GM12878 (cell line): ENCODE data around the gene HBP1. TPM values are rescaled to one million over a fixed set of nuclear protein-coding genes. Genes with fewer than 3 reads are reported as not detected.

ENCODE experiments used
- CHD2 ChIP-seq: IDR thresholded peaks from 2 replicates; pipeline ENCODE4 v1.6.1; 2011; ENCODE audit warnings: low read depth, low read length, improper control_type of control experiment, borderline replicate concordance
- CHD4 ChIP-seq: fragments of 200-600 bp; sonication (generic); IDR thresholded peaks from 2 replicates; pipeline ENCODE4 v1.6.1; 2016; ENCODE audit warnings: mild to moderate bottlenecking
- CREM ChIP-seq: IDR thresholded peaks from 2 replicates; pipeline ENCODE4 v1.6.1; 2014; ENCODE audit warnings: antibody characterized with exemption, low read depth
- E2F8 ChIP-seq: fragments of 450-650 bp; IDR thresholded peaks from 2 replicates; pipeline ENCODE4 v1.6.1; 2018; ENCODE audit warnings: mild to moderate bottlenecking, low read depth, moderate library complexity; ENCODE audit not compliant: partially characterized antibody
- EED ChIP-seq: sonication (generic); IDR thresholded peaks from 2 replicates; pipeline ENCODE4 v1.6.1; 2016; ENCODE audit warnings: antibody characterized with exemption, low read depth
- EGR1 ChIP-seq, 2 experiments: IDR thresholded peaks; 1 replicate in 1 of 2; 2 replicates in 1 of 2; pipeline ENCODE4 v1.6.1; 2011 to 2012; ENCODE audit warnings: low read depth in 2 of 2, low read length in 2 of 2, borderline replicate concordance in 1 of 2, mild to moderate bottlenecking in 1 of 2, moderate library complexity in 1 of 2
- ETV6 ChIP-seq, 2 experiments: fragments of 450-650 bp in 1 of 2; IDR thresholded peaks in 1 of 2; conservative IDR thresholded peaks in 1 of 2; 2 replicates each; pipeline ENCODE4 v1.6.1; 2014; ENCODE audit warnings: antibody characterized with exemption in 1 of 2, borderline replicate concordance in 1 of 2, low read depth in 1 of 2, mild to moderate bottlenecking in 1 of 2, moderate library complexity in 1 of 2
- GATAD2B ChIP-seq: fragments of 450-650 bp; conservative IDR thresholded peaks from 2 replicates; pipeline ENCODE4 v1.6.1; 2017; ENCODE audit warnings: low read depth, mild to moderate bottlenecking, moderate library complexity
- HCFC1 ChIP-seq: fragments of 150-350 bp; IDR thresholded peaks from 2 replicates; pipeline ENCODE4 v1.6.1; 2014; ENCODE audit warnings: low read length
- HDAC6 ChIP-seq: fragments of 200-600 bp; sonication (generic); IDR thresholded peaks from one replicate; pipeline ENCODE4 v1.8.0; 2017; ENCODE audit warnings: antibody characterized with exemption; ENCODE audit not compliant: unreplicated experiment
- JUND ChIP-seq: IDR thresholded peaks from 2 replicates; pipeline ENCODE4 v1.6.1; 2012; ENCODE audit warnings: low read depth, mild to moderate bottlenecking, low read length, improper control_type of control experiment, moderate library complexity
- MEF2B ChIP-seq: fragments of 450-650 bp; IDR thresholded peaks from 2 replicates; pipeline ENCODE4 v1.6.1; 2018; ENCODE audit warnings: mild to moderate bottlenecking, moderate library complexity; ENCODE audit not compliant: partially characterized antibody, poor library complexity, severe bottlenecking
- MTA3 ChIP-seq: IDR thresholded peaks from 2 replicates; pipeline ENCODE4 v1.6.1; 2012; ENCODE audit warnings: low read length, inconsistent platforms, borderline replicate concordance
- NRF1 ChIP-seq: conservative IDR thresholded peaks from 2 replicates; pipeline ENCODE4 v1.6.1; 2011; ENCODE audit warnings: mild to moderate bottlenecking, low read depth, low read length, improper control_type of control experiment
- PAX8 ChIP-seq: fragments of 450-650 bp; IDR thresholded peaks from 2 replicates; pipeline ENCODE4 v1.6.1; 2017; ENCODE audit warnings: mild to moderate bottlenecking, moderate library complexity
- RAD51 ChIP-seq: fragments of 450-650 bp; IDR thresholded peaks from 2 replicates; pipeline ENCODE4 v1.6.1; 2016; ENCODE audit warnings: moderate library complexity, mild to moderate bottlenecking, inconsistent platforms
- SIX5 ChIP-seq: IDR thresholded peaks from 2 replicates; pipeline ENCODE4 v1.6.1; 2011; ENCODE audit warnings: mild to moderate bottlenecking, low read depth, low read length, moderate library complexity; ENCODE audit not compliant: severe bottlenecking
- SMARCA5 ChIP-seq: fragments of 450-650 bp; IDR thresholded peaks from 2 replicates; pipeline ENCODE4 v1.6.1; 2017; ENCODE audit warnings: mild to moderate bottlenecking
- SP1 ChIP-seq: IDR thresholded peaks from one replicate; pipeline ENCODE4 v1.6.1; 2011; ENCODE audit warnings: low read depth, low read length
- SREBF2 ChIP-seq: IDR thresholded peaks from 2 replicates; pipeline ENCODE4 v1.6.1; 2012; ENCODE audit warnings: mild to moderate bottlenecking, low read length
- TCF3 ChIP-seq: IDR thresholded peaks from 2 replicates; pipeline ENCODE4 v1.6.1; 2012; ENCODE audit warnings: low read depth, mild to moderate bottlenecking, low read length, borderline replicate concordance; ENCODE audit not compliant: insufficient read depth
- WRNIP1 ChIP-seq: IDR thresholded peaks from 2 replicates; pipeline ENCODE4 v1.6.1; 2011; ENCODE audit warnings: low read depth, low read length, improper control_type of control experiment, borderline replicate concordance
- ZNF217 ChIP-seq: fragments of 450-650 bp; IDR thresholded peaks from 2 replicates; pipeline ENCODE4 v1.6.1; 2017; ENCODE audit warnings: antibody characterized with exemption, mild to moderate bottlenecking
- ZSCAN29 ChIP-seq: fragments of 450-650 bp; IDR thresholded peaks from 2 replicates; pipeline ENCODE4 v1.6.1; 2017; ENCODE audit warnings: mild to moderate bottlenecking, moderate library complexity
- polyA plus RNA-seq, 11 experiments: library from polyadenylated mRNA; depleted of rRNA in 4 of 11; unstranded in 6 of 11; stranded (reverse) in 5 of 11; fragments of >200 nt; fragmentation: Nextera tagmentation in 4 of 11; fragmentation: Illumina TruSeq in 1 of 11; extraction: Ambion mirVana in 4 of 11; extraction: Trizol in 1 of 11; gene quantifications; 1 replicate in 1 of 11; 2 replicates in 10 of 11; pipeline versions ENCODE4 v1.2.1 to v1.2.3, GENCODE V29; 2011 to 2016; ENCODE audit warnings: inconsistent platforms in 2 of 11, missing spikeins in 2 of 11, low read depth in 1 of 11
- total RNA-seq, 4 experiments: library from RNA; depleted of rRNA in 3 of 4; stranded (reverse); fragments of >200 nt in 3 of 4; fragmentation: Illumina TruSeq in 1 of 4; extraction: Trizol in 1 of 4; gene quantifications; 2 replicates each; pipeline versions ENCODE4 v1.2.1 to v1.2.3, GENCODE V29; 2013 to 2021
- TF ChIP-seq, protein P1 (sequence below): fragments of 450-650 bp; IDR thresholded peaks from 2 replicates; pipeline ENCODE4 v1.6.1; 2017; ENCODE audit warnings: antibody characterized with exemption, mild to moderate bottlenecking, moderate library complexity
- TF ChIP-seq, protein P2 (sequence below): IDR thresholded peaks from 2 replicates; pipeline ENCODE4 v1.6.1; 2012; ENCODE audit warnings: low read depth, low read length, improper control_type of control experiment
- TF ChIP-seq, protein P3 (sequence below): IDR thresholded peaks from 2 replicates; pipeline ENCODE4 v1.6.1; 2011; ENCODE audit warnings: borderline replicate concordance, low read depth, mild to moderate bottlenecking, moderate library complexity, low read length; ENCODE audit not compliant: insufficient read depth, poor library complexity, severe bottlenecking

The HBP1 gene
- total and polyA plus RNA-seq, 10 of the 15 experiments (the other 5 are each of a cell fraction or from before 2014, with no cell fraction given): 5.8 to 30.9 (median 9.4) TPM

DNA sequence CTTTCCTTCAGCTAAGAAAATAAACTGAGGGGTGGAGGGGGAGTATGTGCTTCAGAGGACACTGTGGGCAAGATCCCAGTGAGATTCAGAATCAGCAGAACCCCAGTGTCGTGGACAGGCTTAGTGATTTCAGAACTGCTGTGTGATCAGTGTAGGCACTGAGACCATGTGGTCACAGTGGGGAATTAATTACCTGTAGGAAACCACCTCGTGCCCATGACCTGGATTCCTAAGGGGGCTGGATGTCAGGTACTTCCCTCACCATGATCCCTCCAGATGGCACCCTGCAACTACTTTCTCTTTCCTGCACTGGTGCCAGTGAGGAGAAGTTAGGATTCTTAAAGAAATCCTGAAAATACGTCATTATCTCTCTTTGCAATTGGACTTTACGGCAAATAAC, 64.4 kb downstream of the HBP1 start (continued):
- TF ChIP-seq HCFC1: no peak
- no peak for TF ChIP-seq EGR1 (IDR thresholded peaks at IDR 0.05; ENCODE audit: borderline replicate concordance in 1 of 2, low read depth in 2 of 2, low read length in 2 of 2)
- no peak for TF ChIP-seq SREBF2
- TF ChIP-seq CHD4: no peak
- TF ChIP-seq GATAD2B: no peak
- no peak for TF ChIP-seq CHD2
- TF ChIP-seq, protein P1, sequence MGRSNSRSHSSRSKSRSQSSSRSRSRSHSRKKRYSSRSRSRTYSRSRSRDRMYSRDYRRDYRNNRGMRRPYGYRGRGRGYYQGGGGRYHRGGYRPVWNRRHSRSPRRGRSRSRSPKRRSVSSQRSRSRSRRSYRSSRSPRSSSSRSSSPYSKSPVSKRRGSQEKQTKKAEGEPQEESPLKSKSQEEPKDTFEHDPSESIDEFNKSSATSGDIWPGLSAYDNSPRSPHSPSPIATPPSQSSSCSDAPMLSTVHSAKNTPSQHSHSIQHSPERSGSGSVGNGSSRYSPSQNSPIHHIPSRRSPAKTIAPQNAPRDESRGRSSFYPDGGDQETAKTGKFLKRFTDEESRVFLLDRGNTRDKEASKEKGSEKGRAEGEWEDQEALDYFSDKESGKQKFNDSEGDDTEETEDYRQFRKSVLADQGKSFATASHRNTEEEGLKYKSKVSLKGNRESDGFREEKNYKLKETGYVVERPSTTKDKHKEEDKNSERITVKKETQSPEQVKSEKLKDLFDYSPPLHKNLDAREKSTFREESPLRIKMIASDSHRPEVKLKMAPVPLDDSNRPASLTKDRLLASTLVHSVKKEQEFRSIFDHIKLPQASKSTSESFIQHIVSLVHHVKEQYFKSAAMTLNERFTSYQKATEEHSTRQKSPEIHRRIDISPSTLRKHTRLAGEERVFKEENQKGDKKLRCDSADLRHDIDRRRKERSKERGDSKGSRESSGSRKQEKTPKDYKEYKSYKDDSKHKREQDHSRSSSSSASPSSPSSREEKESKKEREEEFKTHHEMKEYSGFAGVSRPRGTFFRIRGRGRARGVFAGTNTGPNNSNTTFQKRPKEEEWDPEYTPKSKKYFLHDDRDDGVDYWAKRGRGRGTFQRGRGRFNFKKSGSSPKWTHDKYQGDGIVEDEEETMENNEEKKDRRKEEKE: no peak
- TF ChIP-seq WRNIP1: no peak
- TF ChIP-seq RAD51: no peak
- no peak for TF ChIP-seq HDAC6
- no peak for TF ChIP-seq NRF1
- TF ChIP-seq, protein P2, sequence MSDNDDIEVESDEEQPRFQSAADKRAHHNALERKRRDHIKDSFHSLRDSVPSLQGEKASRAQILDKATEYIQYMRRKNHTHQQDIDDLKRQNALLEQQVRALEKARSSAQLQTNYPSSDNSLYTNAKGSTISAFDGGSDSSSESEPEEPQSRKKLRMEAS: no peak
- no peak for TF ChIP-seq SMARCA5
- TF ChIP-seq ZNF217: no peak
- no peak for TF ChIP-seq MEF2B
- no peak for TF ChIP-seq ETV6 (conservative IDR thresholded peaks at IDR 0.05 in 1 of 2, IDR thresholded peaks at IDR 0.05 in 1 of 2; ENCODE audit: borderline replicate concordance in 1 of 2, low read depth in 1 of 2)
- TF ChIP-seq ZSCAN29: no peak
- TF ChIP-seq SP1: no peak
- TF ChIP-seq E2F8: no peak
- TF ChIP-seq TCF3: no peak
- TF ChIP-seq CREM: no peak
- TF ChIP-seq JUND: no peak
- TF ChIP-seq SIX5: no peak
- no peak for TF ChIP-seq PAX8
- no peak for TF ChIP-seq MTA3
- TF ChIP-seq, protein P3, sequence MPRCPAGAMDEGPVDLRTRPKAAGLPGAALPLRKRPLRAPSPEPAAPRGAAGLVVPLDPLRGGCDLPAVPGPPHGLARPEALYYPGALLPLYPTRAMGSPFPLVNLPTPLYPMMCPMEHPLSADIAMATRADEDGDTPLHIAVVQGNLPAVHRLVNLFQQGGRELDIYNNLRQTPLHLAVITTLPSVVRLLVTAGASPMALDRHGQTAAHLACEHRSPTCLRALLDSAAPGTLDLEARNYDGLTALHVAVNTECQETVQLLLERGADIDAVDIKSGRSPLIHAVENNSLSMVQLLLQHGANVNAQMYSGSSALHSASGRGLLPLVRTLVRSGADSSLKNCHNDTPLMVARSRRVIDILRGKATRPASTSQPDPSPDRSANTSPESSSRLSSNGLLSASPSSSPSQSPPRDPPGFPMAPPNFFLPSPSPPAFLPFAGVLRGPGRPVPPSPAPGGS: no peak
- TF ChIP-seq EED: no peak
